GM10248 (cell line): ENCODE measurements around the gene PC.

ENCODE experiments used
- CTCF ChIA-PET: fragments of 300-600 bp; sonication (Branson Sonifier 250); formaldehyde crosslinking; extraction: SDS; loops from one replicate; lab custom pipeline; 2021; ENCODE audit warnings: antibody characterized with exemption; lab: Yijun Ruan, JAX
- POLR2A ChIA-PET: fragments of 350-650 bp; sonication (Branson Sonifier 250); formaldehyde crosslinking; extraction: SDS; loops from one replicate; lab custom pipeline; 2020; ENCODE audit warnings: antibody characterized with exemption; lab: Yijun Ruan, JAX
- DNase-seq: peaks from one replicate; pipeline ENCODE4 v3.0.0; 2012; ENCODE audit errors: extremely low spot score
- TF ChIP-seq, protein P1 (sequence below): IDR thresholded peaks from 2 replicates; pipeline ENCODE4 v1.5.1; 2012; ENCODE audit warnings: mild to moderate bottlenecking, low read depth; ENCODE audit errors: extremely low read depth, missing control alignments, control extremely low read depth

Gene PC

DNA sequence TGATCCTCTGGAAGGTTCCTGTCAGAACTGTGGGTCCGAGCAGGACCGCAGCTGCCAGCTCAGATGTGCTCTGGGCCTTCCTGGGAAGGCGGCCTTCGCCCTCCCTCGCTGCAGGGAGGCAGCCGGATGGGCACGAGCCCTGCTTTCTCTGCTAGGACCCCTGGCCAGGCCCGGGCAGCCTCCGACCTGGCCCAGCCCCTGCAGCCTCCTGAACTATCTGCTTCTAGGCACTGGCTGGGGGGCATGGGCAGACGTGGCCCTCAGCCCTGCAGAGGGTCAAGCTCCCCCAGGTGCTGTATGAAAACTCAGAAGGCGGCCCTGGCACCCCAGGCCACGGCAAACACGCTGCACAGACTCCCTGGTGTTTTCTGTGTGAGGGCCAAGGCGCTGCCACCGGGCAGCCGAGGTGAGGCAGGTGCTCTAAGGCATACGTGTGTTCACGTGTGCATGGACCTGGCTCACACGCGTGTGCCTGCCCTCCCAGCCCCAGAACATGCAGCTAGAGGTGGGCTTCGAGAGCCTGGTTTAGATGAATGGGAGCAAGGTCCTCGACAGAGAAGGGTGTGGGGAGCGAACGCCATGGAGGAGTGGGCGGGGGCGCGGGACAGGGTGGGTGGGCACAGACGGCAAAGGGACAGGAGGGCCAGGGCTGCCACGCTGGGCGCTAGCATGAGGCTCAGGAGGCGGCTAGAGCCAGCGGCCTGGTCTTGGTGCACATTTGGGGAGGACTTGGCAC, 97.0 kb downstream of the PC start:
- ChIA-PET POLR2A (no interaction called here), CTCF (interaction anchor here (0.9 kb wide), 1 partner anchor 10 kb away, joined by 3 read pairs; no protein-coding TSS in a partner anchor)
- DNase-seq: no peak
- TF ChIP-seq, protein P1, sequence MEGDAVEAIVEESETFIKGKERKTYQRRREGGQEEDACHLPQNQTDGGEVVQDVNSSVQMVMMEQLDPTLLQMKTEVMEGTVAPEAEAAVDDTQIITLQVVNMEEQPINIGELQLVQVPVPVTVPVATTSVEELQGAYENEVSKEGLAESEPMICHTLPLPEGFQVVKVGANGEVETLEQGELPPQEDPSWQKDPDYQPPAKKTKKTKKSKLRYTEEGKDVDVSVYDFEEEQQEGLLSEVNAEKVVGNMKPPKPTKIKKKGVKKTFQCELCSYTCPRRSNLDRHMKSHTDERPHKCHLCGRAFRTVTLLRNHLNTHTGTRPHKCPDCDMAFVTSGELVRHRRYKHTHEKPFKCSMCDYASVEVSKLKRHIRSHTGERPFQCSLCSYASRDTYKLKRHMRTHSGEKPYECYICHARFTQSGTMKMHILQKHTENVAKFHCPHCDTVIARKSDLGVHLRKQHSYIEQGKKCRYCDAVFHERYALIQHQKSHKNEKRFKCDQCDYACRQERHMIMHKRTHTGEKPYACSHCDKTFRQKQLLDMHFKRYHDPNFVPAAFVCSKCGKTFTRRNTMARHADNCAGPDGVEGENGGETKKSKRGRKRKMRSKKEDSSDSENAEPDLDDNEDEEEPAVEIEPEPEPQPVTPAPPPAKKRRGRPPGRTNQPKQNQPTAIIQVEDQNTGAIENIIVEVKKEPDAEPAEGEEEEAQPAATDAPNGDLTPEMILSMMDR: no peak

DNA sequence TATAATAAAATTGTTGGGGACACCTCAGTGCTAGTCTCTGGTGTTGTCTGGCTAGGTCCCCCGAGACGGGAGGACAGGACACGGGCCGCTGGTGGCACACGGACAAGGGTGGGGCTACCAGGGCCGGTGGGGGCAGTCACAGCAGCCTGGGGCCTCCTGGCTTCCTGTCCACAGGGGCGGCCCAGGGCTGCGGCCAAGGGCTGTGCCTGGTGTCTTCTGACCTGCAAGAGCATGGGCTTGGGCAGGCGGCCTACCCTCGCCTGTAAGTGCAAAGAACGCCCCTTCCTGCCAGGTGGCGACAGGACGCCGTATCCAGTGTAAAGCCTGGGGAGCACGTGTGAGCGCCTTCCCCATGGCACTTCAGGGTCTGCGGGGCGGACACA, 97.7 kb downstream of the PC start:
- ChIA-PET POLR2A (no interaction called here), CTCF (interaction anchor here (0.9 to 1.4 kb wide), 2 partner anchors 9 to 165 kb away, joined by 3 read pairs; no protein-coding TSS in a partner anchor)
- DNase-seq: no peak

DNA sequence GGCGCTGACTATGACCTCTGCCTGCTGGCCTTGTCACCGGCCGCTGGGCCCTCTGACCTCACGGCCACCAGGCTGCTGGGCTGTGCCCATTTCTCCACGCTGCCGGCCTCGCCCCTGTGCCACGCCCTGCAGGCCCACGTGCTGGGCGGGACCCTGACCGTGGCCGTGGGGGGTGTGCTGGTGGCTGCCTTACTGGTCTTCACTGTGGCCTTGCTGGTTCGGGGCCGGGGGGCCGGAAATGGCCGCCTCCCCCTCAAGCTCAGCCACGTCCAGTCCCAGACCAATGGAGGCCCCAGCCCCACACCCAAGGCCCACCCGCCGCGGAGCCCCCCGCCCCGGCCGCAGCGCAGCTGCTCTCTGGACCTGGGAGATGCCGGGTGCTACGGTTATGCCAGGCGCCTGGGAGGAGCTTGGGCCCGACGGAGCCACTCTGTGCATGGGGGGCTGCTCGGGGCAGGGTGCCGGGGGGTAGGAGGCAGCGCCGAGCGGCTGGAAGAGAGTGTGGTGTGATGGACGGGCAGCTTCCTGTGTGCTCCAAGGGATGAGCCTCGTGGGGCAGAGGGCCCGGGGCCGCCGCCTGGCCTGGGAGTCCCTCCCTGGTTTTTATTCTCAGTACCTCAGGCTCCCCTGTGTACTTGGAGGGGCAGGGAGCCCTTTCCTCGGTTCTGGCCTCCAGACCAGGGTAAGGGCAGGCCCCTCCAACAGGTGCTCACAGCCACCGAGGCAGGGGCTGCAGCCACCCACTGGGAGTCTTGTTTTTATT, 98.3 kb downstream of the PC start:
- DNase-seq: no peak
- POLR2A ChIA-PET: no interaction called here
- CTCF ChIA-PET: interaction anchor here (1.4 kb wide), 1 partner anchor 165 kb away, joined by 3 read pairs; no protein-coding TSS in a partner anchor
- TF ChIP-seq, protein P1: no peak

More for the DNA sequence above, 97.7 kb downstream of the PC start:
- TF ChIP-seq, protein P1: no peak

DNA sequence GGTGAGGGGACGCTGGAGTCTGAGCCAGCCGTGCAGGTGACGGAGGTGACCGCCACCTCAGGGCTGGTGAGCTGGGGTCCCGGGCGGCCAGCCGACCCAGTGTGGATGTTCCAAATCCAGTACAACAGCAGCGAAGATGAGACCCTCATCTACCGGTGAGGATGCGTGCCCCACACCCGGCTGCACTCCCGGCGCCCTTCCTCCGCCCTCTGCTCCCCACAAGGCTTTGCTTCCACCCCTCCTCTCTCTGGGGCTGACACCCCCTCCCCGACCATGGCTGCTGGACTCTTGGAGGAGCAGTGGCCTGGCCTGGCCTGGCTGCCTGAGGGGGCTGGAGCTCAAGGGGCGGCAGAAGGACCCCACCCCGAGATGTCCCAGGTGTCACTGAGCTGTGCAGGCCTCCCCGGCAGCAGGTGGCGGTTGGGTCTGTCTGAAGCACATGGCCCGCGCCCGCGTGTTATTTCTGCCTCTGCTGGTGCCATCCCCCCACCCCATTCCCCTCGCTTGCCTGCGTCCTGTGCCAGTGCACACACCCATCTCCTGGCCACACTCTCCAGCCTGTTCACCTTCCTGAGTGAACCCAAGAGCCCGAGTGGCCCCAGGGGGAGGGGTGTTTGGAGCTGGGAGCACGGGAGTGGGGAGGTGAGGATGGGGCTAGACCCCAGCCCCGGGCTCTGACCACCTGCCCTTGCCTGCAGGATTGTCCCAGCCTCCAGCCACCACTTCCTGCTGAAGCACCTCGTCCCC, 99.1 kb downstream of the PC start:
- POLR2A ChIA-PET: no interaction called here
- DNase-seq: no peak
- CTCF ChIA-PET: interaction anchor here (1.4 kb wide), 1 partner anchor 164 kb away, joined by 3 read pairs; no protein-coding TSS in a partner anchor
- TF ChIP-seq, protein P1: no peak

DNA sequence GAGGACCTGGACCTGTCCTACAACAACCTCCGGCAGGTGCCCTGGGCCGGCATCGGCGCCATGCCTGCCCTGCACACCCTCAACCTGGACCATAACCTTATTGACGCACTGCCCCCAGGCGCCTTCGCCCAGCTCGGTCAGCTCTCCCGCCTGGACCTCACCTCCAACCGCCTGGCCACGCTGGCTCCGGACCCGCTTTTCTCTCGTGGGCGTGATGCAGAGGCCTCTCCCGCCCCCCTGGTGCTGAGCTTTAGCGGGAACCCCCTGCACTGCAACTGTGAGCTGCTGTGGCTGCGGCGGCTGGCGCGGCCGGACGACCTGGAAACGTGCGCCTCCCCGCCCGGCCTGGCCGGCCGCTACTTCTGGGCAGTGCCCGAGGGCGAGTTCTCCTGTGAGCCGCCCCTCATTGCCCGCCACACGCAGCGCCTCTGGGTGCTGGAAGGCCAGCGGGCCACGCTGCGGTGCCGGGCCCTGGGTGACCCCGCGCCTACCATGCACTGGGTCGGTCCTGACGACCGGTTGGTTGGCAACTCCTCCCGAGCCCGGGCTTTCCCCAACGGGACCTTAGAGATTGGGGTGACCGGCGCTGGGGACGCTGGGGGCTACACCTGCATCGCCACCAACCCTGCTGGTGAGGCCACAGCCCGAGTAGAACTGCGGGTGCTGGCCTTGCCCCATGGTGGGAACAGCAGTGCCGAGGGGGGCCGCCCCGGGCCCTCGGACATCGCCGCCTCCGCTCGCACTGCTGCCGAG, 99.8 kb downstream of the PC start:
- TF ChIP-seq, protein P1: no peak
- no peak for DNase-seq
- CTCF ChIA-PET: interaction anchor here (0.8 kb wide), 1 partner anchor 12 kb away, joined by 3 read pairs; no protein-coding TSS in a partner anchor
- POLR2A ChIA-PET: no interaction called here
